Limb (tissue), 2 donors: Measurements from ENCODE around the gene CCL28.
"Not testable (repeated sequence)": the region's sequence is repeated elsewhere in the genome, so short reads cannot be mapped to it uniquely, and the experiment has no call there.

ENCODE experiments used
- DNase-seq, 2 donors: peaks; one replicate each; pipeline ENCODE4 v3.0.0-alpha.2; 2016; ENCODE audit errors: extremely low spot score in 2 of 2

Gene CCL28

DNA sequence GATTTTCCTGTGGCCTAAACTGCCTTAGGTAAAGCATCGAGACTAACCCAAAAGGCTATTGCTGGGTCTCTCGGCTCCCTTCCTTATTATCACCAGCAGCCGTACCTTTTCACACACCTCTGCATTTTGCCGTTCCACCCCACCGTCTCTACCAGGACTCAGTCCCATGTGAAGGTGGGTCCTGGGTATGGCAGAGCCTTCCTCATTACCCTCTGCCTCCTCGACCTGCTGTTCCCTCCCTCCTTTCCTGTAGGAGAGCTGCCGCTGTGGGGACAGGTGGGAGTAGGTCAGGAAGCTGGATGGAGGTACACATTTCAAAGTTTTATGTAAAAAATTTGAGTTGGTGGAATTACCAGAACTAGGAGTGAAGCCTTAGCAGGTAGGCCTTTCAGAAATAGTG lies 1.8 kb downstream of the CCL28 start:
- DNase-seq, result no peak

DNA sequence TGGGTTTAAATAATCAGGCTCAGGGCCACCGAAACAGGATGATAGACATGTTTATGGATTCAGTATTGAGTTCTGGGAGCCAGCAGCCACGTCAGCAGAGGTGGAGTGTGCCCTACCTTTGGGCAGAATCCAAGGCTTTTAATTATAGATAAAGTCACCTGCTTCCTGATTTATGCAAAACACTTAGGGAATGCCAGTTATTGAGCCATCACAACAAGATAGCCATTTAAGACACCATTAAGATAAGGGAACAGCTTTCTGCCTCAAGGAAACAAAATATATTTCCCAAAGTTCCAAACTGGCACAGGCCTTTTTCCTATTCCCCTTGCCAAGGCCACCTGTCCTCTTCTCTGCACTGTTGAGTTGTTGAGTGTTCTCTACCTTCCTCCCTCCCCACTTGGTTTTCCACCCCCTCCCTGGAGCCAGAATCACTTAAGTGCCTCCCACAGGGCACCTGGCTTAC lies 2.4 kb downstream of the CCL28 start:
- no peak for DNase-seq

DNA sequence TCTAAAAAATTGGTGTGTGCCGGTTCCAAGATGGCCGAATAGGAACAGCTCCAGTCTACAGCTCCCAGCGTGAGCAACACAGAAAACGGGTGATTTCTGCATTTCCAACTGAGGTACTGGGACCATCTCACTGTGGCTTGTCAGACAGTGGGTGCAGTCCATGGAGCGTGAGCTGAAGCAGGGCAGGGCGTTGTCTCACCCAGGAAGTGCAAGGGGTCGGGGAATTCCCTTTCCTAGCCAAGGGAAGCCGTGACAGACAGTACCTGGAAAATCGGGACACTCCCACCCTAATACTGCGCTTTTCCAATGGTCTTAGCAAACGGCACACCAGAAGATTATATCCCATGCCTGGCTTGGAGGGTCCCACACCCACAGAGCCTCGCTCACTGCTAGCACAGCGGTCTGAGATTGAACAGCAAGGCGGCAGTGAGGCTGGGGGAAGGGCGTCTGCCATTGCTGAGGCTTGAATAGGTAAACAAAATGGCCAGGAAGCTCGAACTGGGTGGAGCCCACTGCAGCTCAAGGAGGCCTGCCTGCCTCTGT lies 9.6 kb downstream of the CCL28 start:
- not testable (repeated sequence) for DNase-seq

DNA sequence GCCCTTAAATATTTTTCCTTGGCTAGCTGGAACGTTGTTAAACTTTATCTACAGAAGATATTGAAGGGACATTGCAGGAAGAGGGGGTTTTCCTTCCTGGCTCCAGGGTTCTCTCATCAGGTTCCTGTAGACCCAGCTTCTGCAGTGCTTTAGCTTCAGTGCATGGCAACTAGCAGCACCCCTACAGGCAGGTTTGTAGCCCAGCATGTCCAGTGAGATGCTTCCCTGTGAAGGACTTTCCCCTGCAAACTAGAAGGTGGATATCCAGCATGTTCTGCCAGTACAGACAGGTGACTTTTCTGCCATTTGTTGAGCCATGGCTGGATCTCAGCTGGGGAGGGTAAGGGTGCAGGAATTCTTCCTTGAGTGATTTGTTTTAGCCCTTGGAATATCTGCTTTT lies 10.4 kb downstream of the CCL28 start:
- no peak for DNase-seq

DNA sequence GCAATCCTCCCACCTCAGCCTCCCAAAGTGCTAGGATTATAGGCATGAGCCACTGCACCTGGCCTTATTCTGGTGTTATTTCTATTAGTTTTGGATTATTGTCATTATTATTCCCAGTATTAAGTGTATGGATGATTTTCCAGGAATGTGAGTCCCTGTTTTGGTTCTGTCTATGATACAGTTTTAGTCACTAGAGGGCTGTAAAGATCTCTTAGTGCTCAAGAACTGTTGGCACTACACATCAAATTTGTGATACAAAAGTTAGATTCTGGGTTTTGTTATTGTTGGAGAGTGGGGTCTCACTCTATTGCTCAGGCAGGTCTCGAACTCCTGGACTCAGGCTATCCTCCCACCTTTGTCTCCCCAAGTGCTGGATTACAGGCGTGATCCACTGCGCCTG lies 12.1 kb downstream of the CCL28 start:
- DNase-seq, result no peak

DNA sequence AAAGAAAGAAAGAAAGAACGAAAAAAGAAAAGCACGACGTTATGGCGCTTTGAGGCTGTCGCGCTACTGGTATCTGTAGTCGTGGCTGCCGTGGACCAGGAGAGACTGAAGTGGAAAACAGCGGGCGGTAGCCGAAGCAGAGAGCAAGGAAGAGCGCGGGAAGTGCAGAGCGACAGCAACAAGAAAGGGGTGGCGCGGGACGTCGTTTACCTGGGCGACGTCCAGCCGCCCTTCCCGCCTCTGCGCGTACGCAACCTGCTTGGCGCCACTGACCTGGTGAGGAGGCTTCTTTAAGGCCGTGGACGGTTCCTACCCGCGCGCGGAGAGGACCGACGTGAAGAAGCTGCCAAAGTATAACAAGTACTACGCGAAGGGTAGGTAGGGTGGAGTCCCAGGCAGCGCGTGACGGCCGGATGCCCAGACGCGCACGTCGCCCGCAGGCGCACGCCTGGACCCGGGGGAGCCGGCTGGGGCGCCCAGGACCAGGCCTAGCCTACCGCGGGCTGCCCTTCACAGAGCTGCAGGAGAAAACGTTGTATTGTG lies 15.4 kb downstream of the CCL28 start:
- peak; percentile 17 to 59 for DNase-seq

DNA sequence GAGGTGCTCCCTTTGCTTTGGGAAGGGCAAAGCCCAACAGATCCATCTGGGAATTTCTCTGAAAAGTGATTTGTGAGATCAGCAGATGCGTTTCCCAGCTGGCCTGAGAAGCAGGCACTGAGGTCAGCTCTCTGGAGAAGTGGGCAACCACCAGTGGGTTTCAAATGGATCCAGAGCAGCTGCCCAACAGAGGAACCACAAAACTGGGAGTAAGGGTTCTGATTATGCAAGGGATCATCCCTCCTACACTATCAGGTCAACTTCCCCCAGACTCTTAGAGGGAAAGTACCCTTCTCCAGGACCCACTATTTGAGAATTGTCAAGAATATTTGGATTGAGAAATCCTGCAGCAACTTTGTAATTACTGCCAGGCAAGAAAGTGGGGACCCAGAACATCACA lies 21.7 kb downstream of the CCL28 start:
- DNase-seq, result no peak

DNA sequence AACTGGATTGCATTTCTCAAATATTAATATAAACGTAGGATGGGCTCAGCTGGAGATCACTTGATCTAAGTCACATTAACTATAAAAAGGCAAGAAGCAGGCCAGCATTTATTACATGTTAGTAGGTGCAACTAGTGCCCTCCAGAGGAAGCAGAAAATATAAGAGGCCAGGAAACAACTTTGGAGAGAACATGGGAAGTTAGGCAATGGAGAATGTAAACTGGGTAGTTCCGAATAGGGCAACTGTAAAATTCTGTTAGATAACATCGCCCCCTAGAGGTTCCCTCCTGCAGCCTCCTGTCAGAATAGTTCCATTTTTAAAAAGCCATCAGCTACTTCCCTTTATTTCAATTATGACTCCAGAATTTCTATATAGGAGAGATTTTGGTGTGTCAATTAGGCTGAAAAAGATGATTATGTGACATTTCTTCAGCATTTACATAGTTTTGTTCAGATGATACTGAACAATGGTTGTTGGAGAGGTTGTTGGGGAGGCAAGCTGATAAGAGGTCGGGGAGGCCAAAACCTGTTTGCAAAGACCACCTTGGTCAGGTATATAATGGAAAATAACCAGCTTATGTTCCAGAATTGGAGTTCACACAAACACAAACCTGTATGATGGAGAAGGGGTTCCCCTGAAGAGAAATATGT lies 22.4 kb downstream of the CCL28 start:
- peak; percentile 42 to 79 for DNase-seq

DNA sequence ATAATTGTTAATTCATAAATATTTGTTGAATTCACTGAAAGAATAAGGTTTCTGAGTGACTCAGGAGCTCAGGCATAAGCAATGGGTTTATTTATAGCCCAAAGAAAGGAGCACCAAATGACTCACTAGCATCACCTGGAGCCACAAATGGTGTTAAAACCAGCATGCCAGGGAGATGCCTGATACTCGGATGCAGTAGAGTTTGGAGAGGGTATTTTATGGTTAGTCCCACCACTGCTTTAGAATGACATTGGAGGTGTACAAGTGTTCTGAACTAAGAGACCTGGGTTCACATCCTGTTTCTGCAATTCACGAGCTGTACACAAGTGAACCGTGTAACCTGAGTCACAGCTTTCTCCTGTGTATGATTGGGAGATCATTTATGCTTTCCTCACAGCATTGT lies 25.2 kb downstream of the CCL28 start:
- DNase-seq, result no peak

DNA sequence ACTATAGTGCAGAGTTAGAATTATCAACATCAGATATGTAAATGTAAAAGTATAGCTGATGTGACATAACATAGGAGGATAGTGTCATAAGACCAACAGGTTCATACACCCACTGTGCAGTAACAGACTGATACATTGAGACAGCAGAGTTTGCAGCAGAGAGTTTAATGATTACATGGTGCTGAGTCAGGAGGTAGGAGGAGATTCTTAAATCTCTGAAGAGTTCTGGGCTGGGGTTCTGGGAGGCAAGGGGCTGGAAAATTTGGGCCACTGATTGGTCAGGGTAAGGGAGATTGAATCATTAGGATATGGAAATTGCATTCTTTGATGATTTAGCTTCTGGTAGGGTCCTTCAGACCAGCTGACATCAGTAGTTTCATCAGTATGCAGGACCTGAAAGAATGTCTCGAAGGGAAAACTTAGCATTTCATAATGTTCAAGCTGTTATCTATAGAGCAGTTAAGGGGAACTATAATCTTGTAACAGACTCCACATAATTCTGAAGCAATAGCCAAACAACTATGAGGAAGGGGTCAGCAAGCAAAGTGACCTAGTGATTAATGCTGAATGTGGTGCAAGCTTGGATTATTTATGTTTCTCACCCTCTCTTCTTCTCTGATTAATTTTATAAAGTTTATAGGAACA lies 35.6 kb downstream of the CCL28 start:
- no peak for DNase-seq

DNA sequence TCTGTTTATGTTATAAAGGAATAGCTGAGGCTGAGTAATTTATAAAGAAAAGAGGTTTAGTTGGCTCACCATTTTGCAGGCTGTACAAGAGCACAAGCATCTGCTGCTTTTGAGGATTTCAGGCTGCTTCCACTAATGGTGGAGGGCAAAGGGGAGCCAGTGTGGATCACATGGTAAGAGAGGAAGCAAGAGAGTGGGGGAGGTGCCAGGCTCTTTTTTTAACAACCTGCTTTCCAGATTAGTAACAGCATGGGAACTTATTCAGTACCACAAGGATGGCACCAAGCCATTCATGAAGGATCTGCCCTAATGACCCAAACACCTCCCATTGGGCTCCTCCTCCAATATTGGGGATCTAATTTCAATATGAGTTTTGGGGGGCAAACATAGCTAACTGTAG lies 40.4 kb downstream of the CCL28 start:
- no peak for DNase-seq

DNA sequence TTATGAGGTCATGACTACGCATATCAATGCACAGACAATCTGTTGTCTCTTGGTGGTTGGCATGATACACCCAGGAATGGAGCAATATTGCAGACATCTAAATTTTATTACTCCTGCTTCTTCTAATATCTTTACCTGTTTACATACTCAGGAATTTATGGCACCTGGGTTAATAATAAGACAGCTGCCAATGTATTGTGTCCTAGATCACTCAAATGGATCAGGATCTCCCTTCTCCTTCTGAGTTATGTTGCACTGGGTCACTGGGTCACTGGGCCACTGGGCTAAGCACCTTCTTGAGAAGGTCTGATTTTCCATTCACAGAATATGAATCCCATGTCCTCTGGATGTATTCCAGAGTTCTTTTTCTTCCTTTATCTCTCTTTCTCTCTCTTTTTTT lies 41.8 kb downstream of the CCL28 start:
- DNase-seq, result no peak

DNA sequence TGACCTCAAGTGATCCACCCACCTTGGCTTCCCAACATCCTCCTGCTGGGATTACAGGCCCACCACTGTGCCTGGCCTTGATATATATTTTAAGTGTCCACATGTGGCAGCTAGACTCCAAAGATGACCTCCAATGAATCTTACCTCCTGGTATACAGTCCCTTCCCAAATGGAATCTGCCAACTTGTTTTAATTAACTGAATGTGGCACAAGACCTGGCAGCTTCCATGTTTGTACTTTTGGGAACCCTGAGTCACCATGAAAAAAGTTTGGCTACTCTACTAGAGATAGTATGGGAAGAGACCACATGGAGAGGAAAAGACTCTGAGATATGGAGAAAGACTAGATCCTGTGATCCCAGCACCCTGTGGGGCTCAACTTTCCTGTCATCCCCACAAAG lies 42.5 kb downstream of the CCL28 start:
- DNase-seq, result no peak

DNA sequence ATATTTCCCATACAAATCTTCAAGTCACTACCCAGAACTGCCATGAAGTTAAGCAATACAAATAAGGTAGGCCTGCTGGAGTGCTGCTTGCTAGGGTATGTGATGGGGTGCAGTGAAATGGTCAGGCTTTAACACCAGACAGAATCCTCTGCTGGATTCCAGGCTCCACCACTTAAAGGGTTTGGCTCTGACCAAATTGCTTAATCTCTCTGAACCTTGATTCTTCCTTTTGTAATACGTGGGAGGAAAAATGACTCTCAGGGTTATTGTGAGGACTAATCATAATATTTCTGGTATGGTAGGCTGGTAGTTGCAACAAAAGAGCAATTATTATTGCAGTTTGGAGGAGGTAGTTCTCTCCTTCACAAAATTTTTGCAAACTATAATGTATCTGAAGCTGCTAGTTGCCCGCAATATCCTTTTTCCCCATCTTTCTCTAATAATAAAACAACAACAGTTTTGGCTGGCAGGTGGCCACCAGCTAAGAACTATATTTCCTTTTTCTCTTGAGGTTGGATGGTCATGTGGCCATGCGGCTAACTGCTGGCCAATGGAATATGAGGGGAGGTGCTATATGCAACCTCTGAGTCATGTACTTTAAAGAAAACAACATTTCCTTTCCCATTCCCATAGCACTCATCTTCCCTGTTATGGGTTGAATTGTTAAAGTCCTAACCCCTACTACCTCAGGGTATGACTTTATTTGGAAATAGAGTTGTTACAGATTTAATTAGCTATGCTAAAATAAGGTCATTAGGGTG lies 44.1 kb downstream of the CCL28 start:
- no peak for DNase-seq

DNA sequence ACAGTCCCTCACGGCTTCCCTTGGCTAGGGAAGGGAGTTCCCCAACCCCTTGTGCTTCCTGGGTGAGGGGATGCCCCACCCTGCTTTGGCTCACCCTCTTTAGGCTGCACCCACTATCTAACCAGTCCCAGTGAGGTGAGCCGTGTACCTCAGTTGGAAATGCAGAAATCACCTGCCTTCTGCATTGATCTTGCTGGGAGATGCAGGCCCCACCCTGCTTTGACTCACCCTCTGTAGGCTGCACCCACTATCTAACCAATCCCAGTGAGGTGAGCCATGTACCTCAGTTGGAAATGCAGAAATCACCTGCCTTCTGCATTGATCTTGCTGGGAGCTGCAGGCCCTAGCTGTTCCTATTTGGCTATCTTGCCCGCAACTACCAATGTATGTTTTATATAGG lies 44.7 kb downstream of the CCL28 start:
- no peak for DNase-seq

DNA sequence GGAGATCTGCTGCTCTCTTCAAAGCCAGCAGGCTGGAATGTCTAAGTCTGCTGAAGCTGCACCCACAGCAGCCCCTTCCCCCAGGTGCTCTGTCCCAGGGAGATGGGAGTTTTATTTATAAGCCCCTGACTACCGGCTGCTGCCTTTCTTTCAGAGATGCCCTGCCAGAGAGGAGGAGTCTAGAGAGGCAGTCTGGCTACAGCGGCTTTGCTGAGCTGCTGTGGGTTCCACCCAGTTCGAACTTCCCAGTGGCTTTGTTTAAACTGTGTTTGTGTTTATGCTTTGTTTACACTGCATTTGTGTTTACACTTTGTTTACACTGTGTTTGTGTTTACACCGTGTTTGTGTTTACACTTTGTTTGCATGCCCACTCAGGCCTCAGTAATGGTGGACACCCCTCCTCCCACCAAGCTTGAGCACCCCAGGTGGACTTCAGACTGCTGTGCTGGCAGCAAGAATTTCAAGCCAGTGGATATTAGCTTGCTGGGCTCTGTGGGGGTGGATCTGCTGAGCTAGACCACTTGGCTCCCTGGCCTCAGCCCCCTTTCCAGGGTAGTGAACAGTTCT lies 45.4 kb downstream of the CCL28 start:
- not testable (repeated sequence) for DNase-seq

DNA sequence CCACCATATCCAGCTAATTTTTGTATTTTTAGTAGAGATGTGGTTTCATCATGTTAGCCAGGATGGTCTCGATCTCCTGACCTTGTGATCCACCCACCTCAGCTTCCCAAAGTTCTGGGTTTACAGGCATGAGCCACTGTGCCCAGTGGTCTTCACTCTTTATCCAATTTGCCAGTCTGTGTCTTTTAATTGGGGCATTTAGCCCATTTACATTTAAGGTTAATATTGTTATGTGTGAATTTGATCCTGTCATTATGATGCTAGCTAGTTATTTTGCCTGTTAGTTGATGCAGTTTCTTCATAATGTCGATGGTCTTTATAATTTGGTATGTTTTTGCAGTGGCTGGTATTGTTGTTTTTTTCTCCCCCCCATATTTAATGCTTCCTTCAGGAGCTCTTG lies 47.0 kb downstream of the CCL28 start:
- DNase-seq, result not testable (repeated sequence)

DNA sequence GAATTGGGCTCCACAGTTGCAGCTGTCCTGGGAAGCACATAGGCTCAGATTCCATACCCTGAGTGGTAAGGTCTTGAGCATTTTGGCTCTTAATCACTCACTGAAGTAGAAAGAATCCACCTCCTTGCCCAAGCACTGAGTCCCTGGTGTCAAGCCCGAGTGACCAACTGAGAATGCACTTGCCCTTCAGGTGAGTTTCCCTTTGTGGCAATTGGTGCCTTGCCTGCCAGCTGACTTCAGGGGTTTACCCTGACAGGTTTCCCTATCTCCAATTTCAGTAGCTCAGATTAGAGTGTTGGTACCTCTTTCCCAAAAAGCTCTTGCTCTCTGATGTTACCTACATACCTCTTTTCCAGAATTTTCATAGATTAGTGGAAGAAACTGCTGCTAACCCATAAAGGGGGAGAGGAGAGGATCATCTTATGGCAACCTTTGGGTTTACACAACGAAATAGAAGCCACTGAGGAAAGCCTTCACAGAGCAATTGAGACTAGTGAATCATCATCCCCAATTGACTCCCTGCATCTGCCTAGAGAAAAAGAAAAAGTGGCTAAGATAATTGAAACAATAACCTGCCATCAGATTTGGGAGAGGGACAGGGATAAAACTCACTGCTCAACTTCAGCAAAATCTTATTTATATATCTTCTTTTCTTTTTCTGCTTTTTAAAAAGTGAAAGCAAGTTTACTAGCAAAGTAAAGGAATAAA lies 48.6 kb downstream of the CCL28 start:
- DNase-seq, result no peak

DNA sequence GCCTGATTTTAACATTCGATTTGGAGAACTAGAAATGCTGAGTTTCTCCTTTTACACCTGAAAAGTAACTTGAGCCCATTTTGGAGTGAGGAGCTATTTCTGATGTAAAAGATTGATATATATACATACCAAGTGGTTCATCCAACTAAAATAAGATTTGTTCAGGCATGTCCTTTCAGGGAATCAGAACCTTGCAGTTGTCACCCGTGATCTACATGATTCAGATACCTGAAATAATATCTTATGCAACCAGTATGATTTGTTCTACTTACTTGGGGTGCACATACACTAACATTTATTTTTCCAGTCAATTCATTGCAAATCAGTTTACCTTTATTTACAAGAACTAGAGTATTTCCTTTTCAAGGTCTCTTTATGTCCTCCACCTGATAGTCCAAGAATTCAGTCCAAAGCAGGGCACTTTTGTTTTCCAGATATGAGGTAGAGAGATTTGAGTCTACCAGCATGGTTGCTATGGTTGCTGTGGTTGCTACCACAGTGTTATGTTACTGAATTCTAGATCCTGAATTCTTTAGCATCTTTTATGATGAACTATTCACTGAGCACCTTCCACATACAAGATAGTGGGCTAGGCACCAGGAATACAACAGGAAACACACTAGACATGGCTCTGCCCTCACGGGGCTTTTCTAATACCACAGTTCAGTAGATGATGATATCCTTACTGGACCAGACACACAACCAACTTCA lies 49.3 kb downstream of the CCL28 start:
- no peak for DNase-seq

DNA sequence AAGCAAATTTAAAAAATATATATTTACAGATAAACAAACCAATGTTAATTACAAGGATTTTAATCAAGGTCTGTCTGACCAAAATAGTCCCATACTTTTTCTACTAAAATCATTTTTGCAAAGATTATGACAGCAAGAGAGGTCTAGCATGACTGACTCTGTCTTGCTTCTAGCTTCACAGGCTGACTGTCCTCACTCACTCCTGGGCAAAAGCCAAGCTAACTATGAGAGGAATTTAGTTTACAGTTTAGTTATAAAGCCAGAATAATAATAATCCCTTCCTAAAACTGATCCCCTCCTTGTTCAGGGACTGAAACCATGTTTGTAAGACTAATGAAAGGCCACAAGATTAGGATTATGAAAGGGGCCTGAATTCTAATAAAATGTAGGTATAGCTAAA lies 53.5 kb downstream of the CCL28 start:
- no peak for DNase-seq

DNA sequence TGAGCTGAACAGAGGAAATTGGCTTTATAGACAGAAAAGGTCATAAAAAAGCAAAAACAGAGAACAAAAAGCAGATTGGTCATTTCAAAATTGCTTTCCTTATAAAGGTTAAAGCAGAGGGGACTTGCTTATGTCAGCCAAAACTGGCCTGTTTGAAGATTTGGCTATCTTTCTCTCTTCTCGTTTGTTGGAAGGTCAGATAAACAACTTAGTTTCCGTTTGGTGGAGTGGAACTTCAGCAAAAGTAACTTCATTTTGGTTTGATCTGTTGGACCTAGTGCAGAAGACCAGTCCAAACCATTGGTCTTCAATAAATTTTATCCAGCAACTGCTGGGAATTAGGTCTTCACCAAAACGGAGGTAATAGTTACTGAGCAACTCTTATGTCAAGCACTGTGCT lies 53.9 kb downstream of the CCL28 start:
- no peak for DNase-seq
